IPS-18a (cell line): ENCODE data around the gene PPP6R2.

Source experiments
- H3K27ac ChIP-seq: one replicate; pipeline ENCODE4 v1.5.1; 2013; ENCODE audit warnings: low read length
- H3K27me3 ChIP-seq: one replicate; pipeline ENCODE4 v1.6.1; 2013; ENCODE audit warnings: mild to moderate bottlenecking, low read length; ENCODE audit not compliant: control insufficient read depth, insufficient read depth
- H3K36me3 ChIP-seq: one replicate; pipeline ENCODE4 v1.6.1; 2013; ENCODE audit warnings: low read depth, low read length; ENCODE audit not compliant: control insufficient read depth
- H3K4me1 ChIP-seq: one replicate; pipeline ENCODE4 v1.6.1; 2013; ENCODE audit warnings: low read depth, low read length; ENCODE audit not compliant: control insufficient read depth
- H3K4me3 ChIP-seq: one replicate; pipeline ENCODE4 v1.5.1; 2013; ENCODE audit warnings: low read length
- H3K9ac ChIP-seq: one replicate; pipeline ENCODE4 v1.6.1; 2013; ENCODE audit warnings: mild to moderate bottlenecking, low read length, moderate library complexity
- H3K9me3 ChIP-seq: one replicate; pipeline ENCODE4 v1.6.1; 2013; ENCODE audit warnings: low read depth, low read length; ENCODE audit not compliant: control insufficient read depth

Gene PPP6R2

DNA sequence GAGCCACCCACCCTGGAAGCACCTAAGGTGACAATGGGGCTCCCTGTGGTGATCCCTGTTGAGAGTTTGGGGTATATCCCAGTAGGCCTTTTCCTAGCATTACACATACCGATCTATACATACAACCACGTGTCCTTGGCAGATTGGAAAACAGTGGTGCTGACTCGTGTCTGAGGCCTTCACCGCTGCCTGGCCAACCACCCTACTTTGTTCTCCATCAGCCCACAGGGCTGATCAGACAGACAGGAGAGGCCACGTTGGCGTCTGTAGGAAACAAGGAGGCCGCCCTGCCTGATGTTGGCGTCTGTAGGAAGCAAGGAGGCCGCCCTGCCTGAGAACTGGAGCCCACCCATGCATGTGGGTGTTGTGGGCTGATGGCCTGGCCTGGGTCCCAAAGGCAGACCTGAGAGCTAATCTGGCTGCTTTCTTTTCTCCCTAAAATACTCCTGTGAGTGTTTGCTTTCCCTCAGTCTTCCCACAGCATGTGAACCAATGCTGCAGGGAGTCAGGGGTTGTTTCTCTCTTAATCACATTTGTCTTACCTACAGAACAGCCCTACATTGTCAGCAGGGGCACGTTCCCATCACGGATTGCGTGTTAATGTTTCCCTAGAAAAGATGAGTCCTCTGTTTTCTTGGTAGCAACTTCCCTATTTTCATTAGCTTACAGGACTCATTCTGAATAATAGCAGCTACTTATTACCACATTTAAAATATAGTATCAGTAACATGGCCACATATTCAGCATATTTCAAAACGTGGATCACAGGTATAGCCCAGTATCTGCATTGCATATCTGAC lies 74.5 kb downstream of the PPP6R2 start:
- Histone ChIP-seq H3K9me3 (no peaks in the 10 kb centered on the region), H3K27me3 (no peaks in the 10 kb centered on the region), H3K4me3 (no peak overlapping the region), H3K27ac (no peak overlapping the region), H3K9ac (no peak overlapping the region), H3K36me3 (peaks cover 62% of the 10 kb centered on the region), H3K4me1 (no peaks in the 10 kb centered on the region)

GRCh38 chr22:50418624-50419023 lies 75.5 kb downstream of the PPP6R2 start:
- Histone ChIP-seq H3K27me3 (no peaks in the 10 kb centered on the region), H3K27ac (no peak overlapping the region), H3K4me3 (no peak overlapping the region), H3K36me3 (peaks cover 67% of the 10 kb centered on the region), H3K4me1 (no peaks in the 10 kb centered on the region), H3K9ac (no peak overlapping the region), H3K9me3 (no peaks in the 10 kb centered on the region)

GRCh38 chr22:50419116-50419515 lies 76.0 kb downstream of the PPP6R2 start:
- no peaks in the 10 kb centered on the region for H3K27me3 ChIP-seq
- H3K9me3 ChIP-seq: no peaks in the 10 kb centered on the region
- H3K4me3 ChIP-seq: no peak overlapping the region
- H3K36me3 ChIP-seq: peaks cover 68% of the 10 kb centered on the region
- no peak overlapping the region for H3K27ac ChIP-seq
- H3K4me1 ChIP-seq: no peaks in the 10 kb centered on the region
- no peak overlapping the region for H3K9ac ChIP-seq

DNA sequence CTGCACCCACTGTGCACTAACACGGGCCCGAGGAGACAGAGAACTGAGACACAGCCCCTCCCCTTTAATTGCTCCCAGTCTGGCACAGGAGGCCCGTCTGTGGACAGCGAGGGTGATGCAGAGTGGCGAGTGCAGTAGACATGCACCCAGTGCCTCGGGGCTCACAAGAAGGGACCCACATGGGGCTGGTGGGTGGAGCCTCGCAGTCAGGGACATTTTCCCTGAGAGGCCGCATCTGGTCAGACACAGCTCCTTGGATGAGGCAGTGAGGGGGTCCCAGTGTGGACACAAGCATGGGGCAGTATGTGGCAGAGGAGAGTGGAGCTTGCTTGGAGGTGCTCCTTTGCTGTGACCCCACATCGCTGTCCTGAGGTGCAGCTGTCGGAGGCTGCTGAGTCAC lies 76.9 kb downstream of the PPP6R2 start:
- Histone ChIP-seq H3K9ac (no peak overlapping the region), H3K27ac (no peak overlapping the region), H3K36me3 (peaks cover 68% of the 10 kb centered on the region)

GRCh38 chr22:50420581-50420980 lies 77.5 kb downstream of the PPP6R2 start:
- H3K9ac ChIP-seq: no peak overlapping the region
- peaks cover 67% of the 10 kb centered on the region for H3K36me3 ChIP-seq

More for the DNA sequence above, 76.9 kb downstream of the PPP6R2 start:
- H3K27me3 ChIP-seq: no peaks in the 10 kb centered on the region
- H3K9me3 ChIP-seq: no peaks in the 10 kb centered on the region
- H3K4me3 ChIP-seq: no peak overlapping the region
- H3K4me1 ChIP-seq: no peaks in the 10 kb centered on the region

DNA sequence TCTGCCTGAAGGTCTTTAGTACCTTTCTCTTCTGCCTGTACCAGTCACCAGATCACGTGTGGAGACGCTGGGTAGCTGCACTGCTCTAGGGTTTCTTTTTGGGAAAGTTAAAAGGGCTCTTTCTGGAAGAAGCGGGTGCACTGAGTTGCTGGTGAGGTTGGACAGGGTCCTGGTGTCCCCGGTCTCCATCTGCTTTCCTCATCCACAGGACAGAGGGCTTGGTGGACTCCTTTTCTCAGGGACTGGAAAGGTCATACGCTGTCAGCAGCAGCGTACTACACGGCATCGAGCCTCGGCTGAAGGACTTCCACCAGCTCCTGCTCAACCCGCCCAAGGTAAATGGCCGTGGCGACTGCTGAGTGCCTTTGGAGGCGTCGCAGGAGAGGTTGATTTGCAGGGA lies 78.9 kb downstream of the PPP6R2 start:
- Histone ChIP-seq H3K36me3 (peaks cover 57% of the 10 kb centered on the region), H3K9ac (no peak overlapping the region), H3K4me3 (no peak overlapping the region), H3K27me3 (no peaks in the 10 kb centered on the region), H3K27ac (no peak overlapping the region), H3K4me1 (no peaks in the 10 kb centered on the region), H3K9me3 (no peaks in the 10 kb centered on the region)

More at GRCh38 chr22:50420581-50420980, 77.5 kb downstream of the PPP6R2 start:
- H3K4me3 ChIP-seq: no peak overlapping the region
- no peaks in the 10 kb centered on the region for H3K27me3 ChIP-seq
- H3K9me3 ChIP-seq: no peaks in the 10 kb centered on the region
- H3K4me1 ChIP-seq: no peaks in the 10 kb centered on the region
- no peak overlapping the region for H3K27ac ChIP-seq

- H3K27ac ChIP-seq: no peak overlapping the region
- H3K27me3 ChIP-seq: no peaks in the 10 kb centered on the region
- H3K9me3 ChIP-seq: no peaks in the 10 kb centered on the region
- H3K4me3 ChIP-seq: no peak overlapping the region
- no peak overlapping the region for H3K9ac ChIP-seq
- H3K36me3 ChIP-seq: peaks cover 53% of the 10 kb centered on the region
- H3K4me1 ChIP-seq: no peaks in the 10 kb centered on the region
Observed at GRCh38 chr22:50422961-50423815, 80.1 kb downstream of the PPP6R2 start.

DNA sequence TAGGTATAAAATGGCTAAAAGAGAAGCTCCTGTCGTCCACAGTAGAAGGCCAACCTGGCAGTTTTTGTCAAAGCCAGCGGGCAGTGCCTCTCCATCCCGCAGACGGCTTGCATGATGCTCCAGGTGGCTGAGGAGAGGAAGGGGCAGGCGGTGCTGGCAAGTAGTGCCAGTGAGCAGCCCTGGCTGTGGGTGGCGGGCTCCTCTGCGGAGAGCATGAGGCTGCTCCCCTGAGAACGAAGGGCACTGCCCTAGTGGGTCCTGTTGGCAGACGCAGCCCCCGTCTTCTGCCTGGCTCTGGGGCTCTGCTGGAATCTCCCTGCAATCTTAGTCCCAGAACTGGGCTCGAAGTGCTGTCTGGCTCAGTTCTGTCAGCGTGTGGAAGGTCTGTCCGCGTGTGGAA lies 80.8 kb downstream of the PPP6R2 start:
- H3K4me3 ChIP-seq: no peak overlapping the region
- H3K36me3 ChIP-seq: peaks cover 50% of the 10 kb centered on the region
- H3K27me3 ChIP-seq: no peaks in the 10 kb centered on the region
- no peaks in the 10 kb centered on the region for H3K4me1 ChIP-seq
- H3K9me3 ChIP-seq: no peaks in the 10 kb centered on the region
- H3K27ac ChIP-seq: no peak overlapping the region
- H3K9ac ChIP-seq: no peak overlapping the region

DNA sequence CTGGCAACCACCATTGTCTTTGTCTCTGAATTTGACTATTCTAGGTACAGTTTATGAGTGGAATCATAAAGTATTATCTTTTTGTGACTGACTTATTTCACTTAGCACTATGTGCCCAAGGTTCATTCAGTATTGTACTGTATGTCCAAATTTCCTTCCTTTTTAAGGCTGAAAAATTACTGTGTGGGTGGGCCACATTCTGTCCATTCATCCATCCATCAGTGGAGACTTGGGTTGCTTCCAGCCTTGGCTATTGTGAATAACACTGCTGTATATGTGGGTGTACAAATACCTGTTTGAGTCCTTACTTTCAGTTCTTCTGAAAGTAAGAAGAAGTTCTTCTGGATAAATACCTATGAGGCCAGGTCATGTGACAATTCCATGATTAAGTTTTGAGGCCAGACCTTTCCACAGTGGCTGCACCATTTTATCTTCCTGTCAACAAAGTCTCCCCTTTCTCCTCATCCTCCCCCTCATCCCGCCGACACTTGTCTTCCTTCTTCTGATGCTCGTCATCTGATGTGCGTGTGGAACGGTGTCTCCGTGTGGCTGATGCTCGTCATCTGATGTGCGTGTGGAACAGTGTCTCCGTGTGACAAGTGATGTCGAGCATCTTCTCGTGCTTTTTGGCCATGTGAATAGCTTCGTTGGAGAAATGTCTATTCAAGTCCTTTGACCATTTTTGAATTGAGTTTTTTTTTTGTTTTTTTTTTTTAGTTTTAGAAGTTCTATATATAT lies 82.2 kb downstream of the PPP6R2 start:
- peaks cover 46% of the 10 kb centered on the region for H3K36me3 ChIP-seq
- H3K9ac ChIP-seq: no peak overlapping the region
- H3K4me1 ChIP-seq: no peaks in the 10 kb centered on the region
- H3K27ac ChIP-seq: no peak overlapping the region
- H3K4me3 ChIP-seq: no peak overlapping the region
- H3K27me3 ChIP-seq: no peaks in the 10 kb centered on the region
- no peaks in the 10 kb centered on the region for H3K9me3 ChIP-seq

- H3K4me3 ChIP-seq: no peak overlapping the region
- no peaks in the 10 kb centered on the region for H3K27me3 ChIP-seq
- H3K9ac ChIP-seq: no peak overlapping the region
- no peak overlapping the region for H3K27ac ChIP-seq
- H3K9me3 ChIP-seq: no peaks in the 10 kb centered on the region
- peaks cover 40% of the 10 kb centered on the region for H3K36me3 ChIP-seq
- H3K4me1 ChIP-seq: no peaks in the 10 kb centered on the region
Observed at GRCh38 chr22:50432131-50432876, 89.2 kb downstream of the PPP6R2 start.
